Effector CD8-positive, alpha-beta T cell (primary cell): ENCODE measurements around the gene ADGRG6.
"Not testable (repeated sequence)": the region's sequence is repeated elsewhere in the genome, so short reads cannot be mapped to it uniquely, and the experiment has no call there.

Experiments used
- DNase-seq: peaks from one replicate; lab custom pipeline; 2025; lab: John Stamatoyannopoulos, UW

ADGRG6 gene

DNA sequence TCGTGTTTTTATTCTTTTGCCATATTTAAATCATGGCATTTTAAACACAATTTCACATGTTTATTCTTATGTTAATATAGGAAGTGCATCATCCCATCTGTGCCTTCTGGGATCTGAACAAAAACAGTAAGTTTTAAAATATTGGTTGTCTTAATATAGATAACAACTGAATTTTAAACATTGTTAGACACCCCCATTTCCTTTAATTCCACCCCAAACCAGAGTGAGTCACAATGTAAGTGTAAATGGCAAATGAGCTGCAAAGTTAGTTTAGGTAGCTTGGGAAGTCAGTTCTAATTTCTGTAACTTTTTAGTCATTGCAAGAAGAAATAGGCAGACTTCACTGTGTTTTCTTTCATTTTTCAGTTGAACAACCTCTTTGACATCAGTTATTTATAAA, 108.0 kb downstream of the ADGRG6 start:
- no peak for DNase-seq

- DNase-seq: no peak
These were observed 109.3 kb downstream of the ADGRG6 start for GRCh38 chr6:142411145-142411544.

DNA sequence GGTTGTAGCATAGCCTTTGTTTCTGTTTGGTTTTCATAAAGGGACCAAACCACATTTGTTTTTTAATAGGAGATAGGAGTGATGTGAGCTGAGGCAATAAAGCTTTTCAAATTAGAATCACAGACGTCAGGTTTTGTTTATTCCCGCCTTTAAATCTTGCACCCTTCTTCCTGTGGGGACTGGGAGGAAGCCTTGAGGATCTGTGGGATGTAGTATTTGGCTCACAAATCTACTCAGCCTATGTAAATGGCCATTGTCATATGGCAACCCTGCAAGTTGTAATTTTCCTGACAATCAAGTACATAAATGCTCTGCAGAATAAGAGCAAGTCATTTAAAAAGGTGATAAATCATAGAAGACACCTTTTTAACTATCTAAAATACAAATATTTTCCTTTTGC, 110.4 kb downstream of the ADGRG6 start:
- no peak for DNase-seq

DNA sequence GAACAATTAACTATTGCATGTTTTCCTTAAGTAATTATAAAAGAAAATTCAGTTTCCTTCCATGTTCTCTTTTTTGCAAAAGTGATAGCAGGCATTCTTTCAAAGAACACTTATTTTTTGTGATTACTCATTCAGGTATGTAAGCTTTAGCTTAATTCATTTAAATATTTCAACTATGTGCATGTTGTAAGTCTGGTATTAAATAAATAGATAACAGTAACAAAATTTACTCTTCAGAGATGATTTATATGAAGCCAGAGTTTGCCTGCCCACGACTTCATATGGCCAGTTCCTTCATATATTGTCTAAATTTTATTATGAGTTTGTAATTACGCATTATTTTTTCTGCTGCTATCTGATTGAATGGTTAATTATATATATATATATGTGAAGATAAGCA, 110.9 kb downstream of the ADGRG6 start:
- DNase-seq: no peak

DNA sequence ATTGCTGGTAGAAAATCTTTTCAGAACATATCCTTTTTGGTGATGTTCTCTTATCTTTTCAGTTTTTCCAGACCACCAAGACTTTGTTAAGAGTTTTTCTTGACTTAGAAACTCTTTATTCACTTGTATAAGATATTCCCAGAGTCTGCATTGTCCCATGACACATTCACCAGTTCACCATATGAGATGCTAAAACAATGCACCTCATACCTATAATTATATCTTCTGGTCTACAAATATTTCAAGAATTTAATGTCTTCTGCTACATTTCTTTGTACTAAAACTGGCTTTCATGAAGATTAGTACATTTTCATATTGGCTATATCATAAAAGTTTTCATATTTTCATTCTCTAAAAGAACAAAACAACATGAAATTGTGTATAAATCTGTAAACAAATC, 111.3 kb downstream of the ADGRG6 start:
- DNase-seq: no peak

DNA sequence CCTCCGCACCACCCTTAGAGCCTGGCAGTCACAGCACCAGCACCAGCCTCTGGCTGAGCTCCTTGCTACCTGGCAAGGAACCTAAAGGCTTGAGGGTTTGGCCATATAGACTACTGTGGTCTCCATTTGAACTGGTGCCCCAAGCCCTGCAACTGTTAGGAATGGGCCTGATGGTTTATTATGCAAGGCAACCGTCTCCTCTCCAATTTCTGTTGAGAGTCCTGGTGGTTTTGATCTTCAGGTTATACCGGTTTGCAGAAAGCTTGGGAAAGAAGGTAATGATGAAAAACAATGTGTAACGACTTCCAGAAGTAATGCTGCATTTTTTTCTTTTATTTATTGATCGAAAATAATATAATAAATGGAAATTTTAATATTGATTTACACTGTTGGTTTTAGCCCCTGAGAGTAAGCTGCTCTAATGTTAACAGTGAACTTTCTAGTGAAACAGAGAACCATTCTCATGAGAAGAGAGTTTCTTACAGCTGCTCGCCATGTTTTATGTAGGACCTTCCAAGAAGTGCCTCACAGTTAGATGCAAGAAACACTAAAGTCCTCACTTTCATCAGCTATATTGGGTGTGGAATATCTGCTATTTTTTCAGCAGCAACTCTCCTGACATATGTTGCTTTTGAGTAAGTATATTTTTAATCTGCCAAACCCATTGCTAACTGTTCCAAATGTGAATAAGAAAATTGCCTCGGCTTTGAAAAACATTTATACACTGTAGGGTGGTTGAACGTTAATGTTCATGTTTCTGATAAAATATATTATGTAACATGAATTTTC, 112.8 kb downstream of the ADGRG6 start:
- DNase-seq: no peak

DNA sequence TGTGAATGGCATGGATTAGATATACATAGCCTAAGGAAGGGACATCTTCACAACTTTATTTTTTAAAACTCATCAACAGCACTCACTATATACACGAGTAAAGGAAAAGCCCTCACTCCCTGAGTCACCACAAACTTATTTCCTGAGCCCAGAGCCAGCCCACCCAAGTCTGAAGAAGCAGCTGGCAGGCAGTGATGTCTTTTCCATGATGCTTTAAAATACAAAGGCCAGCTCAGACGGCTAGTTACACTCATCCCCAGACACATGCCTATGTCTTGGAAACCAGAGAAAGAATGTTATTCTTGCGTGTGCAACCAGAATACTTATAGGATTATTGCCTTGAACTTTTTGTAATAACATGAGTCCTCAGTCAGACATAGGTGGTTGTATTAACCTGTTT, 114.4 kb downstream of the ADGRG6 start:
- no peak for DNase-seq

DNA sequence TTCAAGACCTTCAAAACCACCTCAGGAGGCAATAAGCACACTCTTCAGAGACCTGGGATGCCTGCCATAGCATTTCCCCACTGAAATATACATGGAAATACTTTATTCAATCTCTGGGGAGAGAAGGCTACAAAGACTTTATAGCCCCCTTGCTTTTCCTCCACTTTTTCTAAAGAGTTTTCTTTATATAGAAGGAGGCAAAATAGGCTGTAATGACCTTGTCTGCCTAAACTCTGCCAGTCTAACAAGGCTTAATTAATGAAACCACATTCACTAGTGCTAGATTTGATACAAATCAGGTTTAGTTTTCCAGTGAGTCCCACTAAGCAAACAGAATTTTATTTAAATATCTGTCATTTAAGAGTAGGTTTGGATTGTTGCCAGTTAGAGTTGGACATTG, 114.9 kb downstream of the ADGRG6 start:
- no peak for DNase-seq

DNA sequence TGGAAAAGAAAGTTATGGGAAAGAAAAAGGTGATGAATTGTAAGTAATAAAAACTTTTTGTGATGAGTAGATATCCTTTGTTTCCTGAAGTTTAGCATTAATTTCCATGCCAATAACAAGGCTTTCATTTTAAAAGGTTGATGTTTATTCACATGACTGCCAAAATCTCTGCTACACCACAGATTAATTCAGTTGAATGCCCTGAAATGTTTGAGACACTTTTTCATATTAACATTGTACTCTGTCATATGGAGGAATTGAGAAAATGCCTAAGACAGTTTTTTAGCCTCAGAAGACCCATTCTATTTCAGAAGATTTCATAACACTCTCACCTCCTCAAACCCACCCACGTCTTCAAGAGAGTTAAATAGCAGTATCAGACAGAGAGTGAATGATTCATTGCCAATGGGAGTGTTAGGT, 115.5 kb downstream of the ADGRG6 start:
- DNase-seq: no peak

GRCh38 chr6:142419071-142419470, 117.3 kb downstream of the ADGRG6 start:
- no peak for DNase-seq

- DNase-seq: no peak
These were observed 119.0 kb downstream of the ADGRG6 start for GRCh38 chr6:142420802-142421201.

DNA sequence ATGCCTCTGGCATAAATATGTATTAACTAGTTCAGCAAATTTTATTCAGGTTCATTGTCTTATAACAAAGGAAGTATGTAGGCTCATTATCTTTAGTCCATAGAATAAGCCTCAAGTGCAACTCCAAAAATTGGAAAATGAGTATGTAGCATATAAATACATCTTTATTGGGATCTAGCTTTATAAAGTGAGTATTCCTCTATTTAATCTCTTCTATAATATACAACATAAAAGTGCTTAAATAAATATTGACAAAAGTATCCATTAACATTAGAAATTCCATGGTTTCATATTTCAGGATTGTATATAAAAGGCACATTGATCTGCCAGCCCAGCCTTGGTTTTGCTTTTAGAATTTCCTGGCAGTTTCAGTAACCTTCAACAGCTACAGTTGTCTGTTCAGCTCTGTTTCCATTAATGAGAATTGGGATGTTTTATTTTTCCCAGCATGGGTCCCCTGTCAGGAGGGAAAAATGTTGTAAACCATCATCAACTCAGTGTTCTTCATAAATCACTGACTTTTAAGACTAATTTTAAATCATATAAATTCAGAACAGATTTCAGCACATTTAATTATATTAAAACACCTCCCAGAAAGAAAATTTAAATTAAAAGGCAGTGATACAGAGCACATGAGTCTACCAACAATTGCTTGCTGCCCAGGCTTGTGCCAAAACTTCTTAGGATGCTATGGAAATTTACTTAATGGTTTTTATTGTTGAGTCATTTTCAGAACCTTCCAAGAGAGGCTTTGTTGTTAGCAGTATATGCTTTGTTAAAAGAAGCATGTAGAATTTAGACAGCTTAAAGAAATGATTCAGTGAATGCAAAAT, 119.7 kb downstream of the ADGRG6 start:
- DNase-seq: no peak

DNA sequence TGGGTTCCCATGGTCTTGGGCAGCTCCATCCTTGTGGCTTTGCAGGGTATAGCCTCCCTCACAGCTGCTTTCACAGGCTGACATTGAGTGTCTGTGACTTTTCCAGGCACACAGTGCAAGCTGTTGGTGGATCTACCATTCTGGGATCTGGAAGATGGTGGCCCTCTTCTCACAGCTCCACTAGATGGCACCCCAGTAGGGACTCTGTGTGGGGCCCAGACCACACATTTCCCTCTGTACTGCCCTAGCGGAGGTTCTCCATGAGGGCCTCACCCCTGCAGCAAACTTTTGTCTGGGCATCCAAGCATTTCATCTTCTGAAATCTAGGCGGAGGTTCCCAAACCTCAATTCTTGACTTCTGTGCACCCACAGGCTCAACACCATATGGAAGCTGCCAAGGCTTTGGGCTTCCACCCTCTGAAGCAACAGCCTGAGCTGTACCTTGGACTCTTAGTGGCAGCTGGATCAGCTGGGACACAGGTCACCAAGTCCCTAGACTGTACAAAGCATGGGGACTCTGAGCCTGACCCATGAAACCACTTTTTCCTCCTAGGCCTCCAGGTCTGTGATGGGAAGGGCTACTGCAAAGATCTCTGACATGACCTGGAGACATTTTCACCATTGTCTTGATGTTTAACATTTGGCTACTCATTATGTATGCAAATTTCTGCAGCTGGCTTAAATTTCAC, 124.8 kb downstream of the ADGRG6 start:
- DNase-seq: not testable (repeated sequence)

- DNase-seq: not testable (repeated sequence)
These were observed 126.7 kb downstream of the ADGRG6 start for GRCh38 chr6:142428468-142428867.

DNA sequence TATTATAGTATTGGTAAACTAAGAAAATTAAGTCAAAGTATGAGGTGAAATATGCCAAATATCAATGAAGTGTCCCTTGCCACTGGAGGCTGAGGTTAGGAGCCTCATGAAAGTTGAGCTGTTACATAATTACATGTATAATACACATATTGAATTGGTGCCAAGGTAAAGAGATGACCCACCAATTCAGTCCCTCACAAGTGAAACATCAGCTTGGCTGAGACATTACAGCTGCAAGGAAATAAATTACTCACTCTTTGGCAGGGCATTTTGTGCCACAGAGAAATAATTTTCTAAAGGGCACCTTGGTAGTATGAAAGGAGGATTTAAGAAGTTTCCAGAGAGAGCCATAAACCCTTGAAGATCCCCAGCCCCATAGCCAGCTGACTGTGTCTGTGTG, 127.4 kb downstream of the ADGRG6 start:
- DNase-seq: no peak

DNA sequence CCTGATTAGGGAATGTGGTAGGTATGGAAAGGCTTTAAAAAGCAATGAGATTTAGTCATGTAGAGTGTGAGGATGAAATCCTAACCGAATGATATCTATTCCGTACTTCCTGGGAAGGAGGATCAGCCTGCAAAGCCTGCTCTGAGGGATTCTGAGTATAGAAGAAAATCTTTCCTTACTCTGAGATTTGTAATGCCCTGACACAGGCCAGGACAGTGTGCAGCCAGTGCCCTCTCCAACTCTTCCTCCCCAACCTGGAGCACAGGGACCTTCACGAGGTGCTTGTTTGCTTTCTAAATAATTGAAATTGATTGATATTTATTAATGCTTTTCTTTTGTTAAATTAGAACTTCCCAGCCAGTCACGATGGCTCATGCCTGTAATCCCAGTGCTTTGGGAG, 131.6 kb downstream of the ADGRG6 start:
- DNase-seq: no peak

GRCh38 chr6:142438898-142439297, 137.1 kb downstream of the ADGRG6 start:
- no peak for DNase-seq

DNA sequence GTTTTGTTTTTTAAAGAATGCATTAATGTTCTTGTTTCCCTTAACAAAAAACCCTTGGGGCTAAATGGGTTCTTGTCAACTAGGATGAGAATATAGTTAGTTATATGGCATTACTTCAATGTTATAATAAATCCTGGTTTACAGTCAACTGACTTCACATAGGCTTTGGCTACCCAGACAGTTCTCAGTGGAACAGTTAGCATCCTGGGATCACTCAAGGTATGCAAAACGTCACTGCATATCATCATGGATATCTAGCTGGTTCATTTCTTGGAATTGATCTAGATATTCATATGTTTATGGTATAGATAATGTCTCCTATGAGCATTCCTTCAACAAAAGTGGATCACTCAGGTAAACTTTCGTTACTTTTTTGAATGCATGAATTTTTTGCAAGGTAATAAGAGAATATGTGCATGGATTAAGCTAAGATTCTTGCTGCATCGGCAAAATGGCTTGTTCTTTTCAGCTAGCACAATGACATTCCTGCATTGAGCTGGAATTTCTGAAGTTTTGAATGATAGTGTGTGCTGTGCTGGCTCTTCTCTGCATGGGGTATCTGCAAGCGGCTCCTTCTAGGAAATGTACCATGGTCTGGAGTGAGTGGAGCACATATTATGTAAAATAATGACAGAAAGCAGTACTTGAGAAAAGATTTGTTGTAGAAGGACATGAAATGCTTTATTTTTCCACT, 138.9 kb downstream of the ADGRG6 start:
- no peak for DNase-seq

- no peak for DNase-seq
These were observed 139.9 kb downstream of the ADGRG6 start for GRCh38 chr6:142441716-142442115.

DNA sequence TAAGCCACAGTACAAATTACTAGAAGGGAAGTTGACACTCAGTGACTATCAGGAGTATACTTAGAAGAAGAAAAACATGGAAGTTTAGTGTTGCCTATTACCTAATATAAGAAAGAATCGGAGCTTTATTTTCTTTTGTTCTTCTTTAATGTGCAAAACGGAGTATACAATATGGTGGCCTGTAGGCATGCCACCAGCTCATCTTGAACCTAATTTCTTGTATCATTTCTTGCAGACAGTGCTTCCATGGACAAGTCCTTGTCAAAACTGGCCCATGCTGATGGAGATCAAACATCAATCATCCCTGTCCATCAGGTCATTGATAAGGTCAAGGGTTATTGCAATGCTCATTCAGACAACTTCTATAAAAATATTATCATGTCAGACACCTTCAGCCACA, 141.3 kb downstream of the ADGRG6 start:
- DNase-seq: no peak

GRCh38 chr6:142443532-142443931, 141.7 kb downstream of the ADGRG6 start:
- no peak for DNase-seq

- DNase-seq: no peak
These were observed 142.6 kb downstream of the ADGRG6 start for GRCh38 chr6:142444376-142444775.
